HEK293 (cell line): ENCODE results near the gene SPRN.

Experiments used
- CTCF ChIA-PET: fragments of 350-600 bp; formaldehyde crosslinking; extraction: SDS; loops from one replicate; lab custom pipeline; 2021; ENCODE audit warnings: antibody characterized with exemption; lab: Yijun Ruan, JAX
- POLR2A ChIA-PET: fragments of 300-600 bp; formaldehyde crosslinking; extraction: SDS; loops from one replicate; lab custom pipeline; 2020; ENCODE audit warnings: antibody characterized with exemption, inconsistent platforms; lab: Yijun Ruan, JAX
- H3K27ac ChIP-seq: fragments of 200-500 bp; sonication (Bioruptor generic); 2 replicates; pipeline ENCODE4 v1.5.1; 2014; ENCODE audit warnings: low read depth, low read length, control low read depth, inconsistent platforms; ENCODE audit errors: extremely low read depth
- H3K36me3 ChIP-seq, 2 experiments: fragments of 200-500 bp in 1 of 2; sonication (Bioruptor generic) in 1 of 2; 1 replicate in 1 of 2; 2 replicates in 1 of 2; pipeline ENCODE4 v1.5.1; 2014 to 2017; ENCODE audit warnings: inconsistent platforms in 2 of 2, low read length in 2 of 2; ENCODE audit not compliant: control insufficient read depth in 2 of 2, insufficient read depth in 1 of 2
- H3K4me1 ChIP-seq: fragments of 200-500 bp; sonication (Bioruptor generic); 2 replicates; pipeline ENCODE4 v1.5.1; 2014; ENCODE audit warnings: mild to moderate bottlenecking, low read length, inconsistent platforms; ENCODE audit not compliant: control insufficient read depth, insufficient read depth
- H3K4me3 ChIP-seq: 2 replicates; pipeline ENCODE4 v1.5.1; 2011; ENCODE audit warnings: low read depth, mild to moderate bottlenecking, control low read depth, low read length, moderate library complexity
- H3K9me3 ChIP-seq: fragments of 200-500 bp; sonication (Bioruptor generic); 2 replicates; pipeline ENCODE4 v1.5.1; 2014; ENCODE audit warnings: low read depth, low read length, inconsistent platforms; ENCODE audit not compliant: control insufficient read depth, insufficient read depth
- SP3 ChIP-seq: fragments of 450-650 bp; formaldehyde crosslinking; IDR thresholded peaks from 2 replicates; pipeline ENCODE4 v1.5.1; 2016; ENCODE audit warnings: missing biosample characterization, missing genetic modification characterization
- ZBTB10 ChIP-seq: fragments of 450-650 bp; formaldehyde crosslinking; IDR thresholded peaks from 2 replicates; pipeline ENCODE4 v1.5.1; 2016; ENCODE audit warnings: missing biosample characterization, missing genetic modification characterization
- ZBTB48 ChIP-seq: fragments of 450-650 bp; formaldehyde crosslinking; IDR thresholded peaks from 2 replicates; pipeline ENCODE4 v1.5.1; 2016; ENCODE audit warnings: missing biosample characterization, missing genetic modification characterization
- ZBTB49 ChIP-seq: fragments of 450-650 bp; formaldehyde crosslinking; IDR thresholded peaks from 2 replicates; pipeline ENCODE4 v1.5.1; 2016; ENCODE audit warnings: missing biosample characterization, missing genetic modification characterization, low read depth
- ZNF112 ChIP-seq: fragments of 450-650 bp; formaldehyde crosslinking; IDR thresholded peaks from 2 replicates; pipeline ENCODE4 v1.5.0; 2017; ENCODE audit warnings: missing biosample characterization, missing genetic modification characterization
- ZNF133 ChIP-seq: fragments of 450-650 bp; formaldehyde crosslinking; IDR thresholded peaks from 2 replicates; pipeline ENCODE4 v1.5.1; 2016; ENCODE audit warnings: missing biosample characterization, missing genetic modification characterization
- ZNF157 ChIP-seq: fragments of 450-650 bp; formaldehyde crosslinking; IDR thresholded peaks from 2 replicates; pipeline ENCODE4 v1.5.1; 2016; ENCODE audit warnings: missing biosample characterization, missing genetic modification characterization
- ZNF169 ChIP-seq: fragments of 450-650 bp; formaldehyde crosslinking; IDR thresholded peaks from 2 replicates; pipeline ENCODE4 v1.5.1; 2016; ENCODE audit warnings: missing biosample characterization, missing genetic modification characterization
- ZNF274 ChIP-seq, 2 experiments: fragments of 200-500 bp in 1 of 2; fragments of 450-650 bp in 1 of 2; sonication (Bioruptor generic) in 1 of 2; formaldehyde crosslinking in 1 of 2; IDR thresholded peaks; 2 replicates each; pipeline versions ENCODE4 v1.5.1 to v1.6.1; 2014 to 2016; ENCODE audit warnings: borderline replicate concordance in 1 of 2, inconsistent platforms in 1 of 2, low read length in 1 of 2, missing biosample characterization in 1 of 2, missing genetic modification characterization in 1 of 2
- ZNF292 ChIP-seq: fragments of 450-650 bp; formaldehyde crosslinking; IDR thresholded peaks from 2 replicates; pipeline ENCODE4 v1.5.1; 2016; ENCODE audit warnings: low read depth, missing biosample characterization, missing genetic modification characterization, borderline replicate concordance
- ZNF335 ChIP-seq: fragments of 450-650 bp; formaldehyde crosslinking; conservative IDR thresholded peaks from 2 replicates; pipeline ENCODE4 v1.5.1; 2016; ENCODE audit warnings: missing biosample characterization, missing genetic modification characterization
- ZNF555 ChIP-seq: fragments of 450-650 bp; formaldehyde crosslinking; conservative IDR thresholded peaks from 2 replicates; pipeline ENCODE4 v1.5.1; 2017; ENCODE audit warnings: missing biosample characterization, mild to moderate bottlenecking, missing genetic modification characterization, inconsistent platforms
- ZNF558 ChIP-seq: fragments of 450-650 bp; formaldehyde crosslinking; IDR thresholded peaks from 2 replicates; pipeline ENCODE4 v1.5.1; 2016; ENCODE audit warnings: missing biosample characterization, missing genetic modification characterization
- ZNF610 ChIP-seq: fragments of 450-650 bp; formaldehyde crosslinking; IDR thresholded peaks from 2 replicates; pipeline ENCODE4 v1.5.1; 2016; ENCODE audit warnings: missing biosample characterization, missing genetic modification characterization, borderline replicate concordance
- ZNF670 ChIP-seq: fragments of 450-650 bp; formaldehyde crosslinking; IDR thresholded peaks from 2 replicates; pipeline ENCODE4 v1.5.1; 2016; ENCODE audit warnings: missing biosample characterization, missing genetic modification characterization, low read depth
- ZNF792 ChIP-seq: fragments of 450-650 bp; formaldehyde crosslinking; IDR thresholded peaks from 2 replicates; pipeline ENCODE4 v1.5.1; 2016; ENCODE audit warnings: missing biosample characterization, missing genetic modification characterization
- TF ChIP-seq, protein P1 (sequence below): fragments of 450-650 bp; formaldehyde crosslinking; IDR thresholded peaks from 2 replicates; pipeline ENCODE4 v1.5.1; 2016; ENCODE audit warnings: missing biosample characterization, missing genetic modification characterization, borderline replicate concordance
- TF ChIP-seq, protein P2 (sequence below): fragments of 450-650 bp; formaldehyde crosslinking; IDR thresholded peaks from 2 replicates; pipeline ENCODE4 v1.5.1; 2017; ENCODE audit warnings: missing biosample characterization, missing genetic modification characterization
- TF ChIP-seq, protein P3 (sequence below): fragments of 450-650 bp; IDR thresholded peaks from 2 replicates; pipeline ENCODE4 v1.5.1; 2018; ENCODE audit warnings: missing biosample characterization, missing genetic modification characterization

Gene SPRN

GRCh38 chr10:133421336-133422222, 2.8 kb downstream of the SPRN start:
- no peaks in the 10 kb centered on the region for H3K9me3 ChIP-seq
- H3K36me3 ChIP-seq, result peaks cover 0 to 45% of the 10 kb centered on the region in 2 experiments; a peak in 1 of 3 replicates
- H3K27ac ChIP-seq, result no peak overlapping the region
- CTCF ChIA-PET, result interaction anchor here (1.8 kb wide), 1 partner anchor 17 kb away, joined by 7 read pairs; no protein-coding TSS in a partner anchor
- no peak overlapping the region for H3K4me3 ChIP-seq
- POLR2A ChIA-PET, result no interaction called here
- H3K4me1 ChIP-seq, result no peaks in the 10 kb centered on the region; the same call in 1 of the 2 replicates
- TF ChIP-seq ZNF792 (tag by site-specific recombination), result no peak
- no peak for TF ChIP-seq ZBTB49 (tag by site-specific recombination)
- TF ChIP-seq ZNF274 (IDR thresholded peaks at IDR 0.05; ENCODE audit: low read length), result no peak
- no peak for TF ChIP-seq ZNF274 (tag by site-specific recombination; IDR thresholded peaks at IDR 0.05; ENCODE audit: borderline replicate concordance)
- TF ChIP-seq, protein P1, sequence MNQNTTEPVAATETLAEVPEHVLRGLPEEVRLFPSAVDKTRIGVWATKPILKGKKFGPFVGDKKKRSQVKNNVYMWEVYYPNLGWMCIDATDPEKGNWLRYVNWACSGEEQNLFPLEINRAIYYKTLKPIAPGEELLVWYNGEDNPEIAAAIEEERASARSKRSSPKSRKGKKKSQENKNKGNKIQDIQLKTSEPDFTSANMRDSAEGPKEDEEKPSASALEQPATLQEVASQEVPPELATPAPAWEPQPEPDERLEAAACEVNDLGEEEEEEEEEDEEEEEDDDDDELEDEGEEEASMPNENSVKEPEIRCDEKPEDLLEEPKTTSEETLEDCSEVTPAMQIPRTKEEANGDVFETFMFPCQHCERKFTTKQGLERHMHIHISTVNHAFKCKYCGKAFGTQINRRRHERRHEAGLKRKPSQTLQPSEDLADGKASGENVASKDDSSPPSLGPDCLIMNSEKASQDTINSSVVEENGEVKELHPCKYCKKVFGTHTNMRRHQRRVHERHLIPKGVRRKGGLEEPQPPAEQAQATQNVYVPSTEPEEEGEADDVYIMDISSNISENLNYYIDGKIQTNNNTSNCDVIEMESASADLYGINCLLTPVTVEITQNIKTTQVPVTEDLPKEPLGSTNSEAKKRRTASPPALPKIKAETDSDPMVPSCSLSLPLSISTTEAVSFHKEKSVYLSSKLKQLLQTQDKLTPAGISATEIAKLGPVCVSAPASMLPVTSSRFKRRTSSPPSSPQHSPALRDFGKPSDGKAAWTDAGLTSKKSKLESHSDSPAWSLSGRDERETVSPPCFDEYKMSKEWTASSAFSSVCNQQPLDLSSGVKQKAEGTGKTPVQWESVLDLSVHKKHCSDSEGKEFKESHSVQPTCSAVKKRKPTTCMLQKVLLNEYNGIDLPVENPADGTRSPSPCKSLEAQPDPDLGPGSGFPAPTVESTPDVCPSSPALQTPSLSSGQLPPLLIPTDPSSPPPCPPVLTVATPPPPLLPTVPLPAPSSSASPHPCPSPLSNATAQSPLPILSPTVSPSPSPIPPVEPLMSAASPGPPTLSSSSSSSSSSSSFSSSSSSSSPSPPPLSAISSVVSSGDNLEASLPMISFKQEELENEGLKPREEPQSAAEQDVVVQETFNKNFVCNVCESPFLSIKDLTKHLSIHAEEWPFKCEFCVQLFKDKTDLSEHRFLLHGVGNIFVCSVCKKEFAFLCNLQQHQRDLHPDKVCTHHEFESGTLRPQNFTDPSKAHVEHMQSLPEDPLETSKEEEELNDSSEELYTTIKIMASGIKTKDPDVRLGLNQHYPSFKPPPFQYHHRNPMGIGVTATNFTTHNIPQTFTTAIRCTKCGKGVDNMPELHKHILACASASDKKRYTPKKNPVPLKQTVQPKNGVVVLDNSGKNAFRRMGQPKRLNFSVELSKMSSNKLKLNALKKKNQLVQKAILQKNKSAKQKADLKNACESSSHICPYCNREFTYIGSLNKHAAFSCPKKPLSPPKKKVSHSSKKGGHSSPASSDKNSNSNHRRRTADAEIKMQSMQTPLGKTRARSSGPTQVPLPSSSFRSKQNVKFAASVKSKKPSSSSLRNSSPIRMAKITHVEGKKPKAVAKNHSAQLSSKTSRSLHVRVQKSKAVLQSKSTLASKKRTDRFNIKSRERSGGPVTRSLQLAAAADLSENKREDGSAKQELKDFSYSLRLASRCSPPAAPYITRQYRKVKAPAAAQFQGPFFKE (tag by site-specific recombination), result no peak
- TF ChIP-seq ZNF169, result no peak
- no peak for TF ChIP-seq ZNF555 (tag by site-specific recombination)
- TF ChIP-seq ZNF610 (tag by site-specific recombination), result no peak
- TF ChIP-seq ZNF292 (tag by site-specific recombination), result no peak
- TF ChIP-seq ZBTB48, result no peak
- no peak for TF ChIP-seq ZNF133 (tag by site-specific recombination)
- TF ChIP-seq ZNF670 (tag by site-specific recombination), result no peak
- TF ChIP-seq ZNF558, result no peak
- TF ChIP-seq, protein P2, sequence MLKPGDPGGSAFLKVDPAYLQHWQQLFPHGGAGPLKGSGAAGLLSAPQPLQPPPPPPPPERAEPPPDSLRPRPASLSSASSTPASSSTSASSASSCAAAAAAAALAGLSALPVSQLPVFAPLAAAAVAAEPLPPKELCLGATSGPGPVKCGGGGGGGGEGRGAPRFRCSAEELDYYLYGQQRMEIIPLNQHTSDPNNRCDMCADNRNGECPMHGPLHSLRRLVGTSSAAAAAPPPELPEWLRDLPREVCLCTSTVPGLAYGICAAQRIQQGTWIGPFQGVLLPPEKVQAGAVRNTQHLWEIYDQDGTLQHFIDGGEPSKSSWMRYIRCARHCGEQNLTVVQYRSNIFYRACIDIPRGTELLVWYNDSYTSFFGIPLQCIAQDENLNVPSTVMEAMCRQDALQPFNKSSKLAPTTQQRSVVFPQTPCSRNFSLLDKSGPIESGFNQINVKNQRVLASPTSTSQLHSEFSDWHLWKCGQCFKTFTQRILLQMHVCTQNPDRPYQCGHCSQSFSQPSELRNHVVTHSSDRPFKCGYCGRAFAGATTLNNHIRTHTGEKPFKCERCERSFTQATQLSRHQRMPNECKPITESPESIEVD, result no peak
- no peak for TF ChIP-seq ZNF157 (tag by site-specific recombination)
- TF ChIP-seq ZNF335 (tag by site-specific recombination), result no peak
- no peak for TF ChIP-seq ZNF112 (tag by site-specific recombination)
- TF ChIP-seq, protein P3, sequence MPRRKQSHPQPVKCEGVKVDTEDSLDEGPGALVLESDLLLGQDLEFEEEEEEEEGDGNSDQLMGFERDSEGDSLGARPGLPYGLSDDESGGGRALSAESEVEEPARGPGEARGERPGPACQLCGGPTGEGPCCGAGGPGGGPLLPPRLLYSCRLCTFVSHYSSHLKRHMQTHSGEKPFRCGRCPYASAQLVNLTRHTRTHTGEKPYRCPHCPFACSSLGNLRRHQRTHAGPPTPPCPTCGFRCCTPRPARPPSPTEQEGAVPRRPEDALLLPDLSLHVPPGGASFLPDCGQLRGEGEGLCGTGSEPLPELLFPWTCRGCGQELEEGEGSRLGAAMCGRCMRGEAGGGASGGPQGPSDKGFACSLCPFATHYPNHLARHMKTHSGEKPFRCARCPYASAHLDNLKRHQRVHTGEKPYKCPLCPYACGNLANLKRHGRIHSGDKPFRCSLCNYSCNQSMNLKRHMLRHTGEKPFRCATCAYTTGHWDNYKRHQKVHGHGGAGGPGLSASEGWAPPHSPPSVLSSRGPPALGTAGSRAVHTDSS, result no peak
- TF ChIP-seq SP3 (tag by site-specific recombination), result no peak
- TF ChIP-seq ZBTB10, result no peak
